Neural cell (in vitro differentiated cells): ENCODE measurements around the gene CPNE9.

Source experiments
- EP300 ChIP-seq: fragments of 450-650 bp; conservative IDR thresholded peaks from 2 replicates; pipeline ENCODE4 v1.6.1; 2014; ENCODE audit warnings: antibody characterized with exemption, mild to moderate bottlenecking, moderate library complexity; ENCODE audit not compliant: poor library complexity, severe bottlenecking
- EZH2 ChIP-seq: fragments of 200-600, 300-800 bp; shearing (Covaris generic), sonication (generic); IDR thresholded peaks from 2 replicates; pipeline ENCODE4 v1.6.1; 2014; ENCODE audit warnings: antibody characterized with exemption, low read length, borderline replicate concordance, mild to moderate bottlenecking; ENCODE audit not compliant: insufficient read depth, poor library complexity, severe bottlenecking
- REST ChIP-seq: IDR thresholded peaks from 2 replicates; pipeline ENCODE4 v1.6.1; 2012; ENCODE audit warnings: borderline replicate concordance
- TAF1 ChIP-seq: IDR thresholded peaks from 2 replicates; pipeline ENCODE4 v1.6.1; 2012; ENCODE audit warnings: low read depth
- TF ChIP-seq, protein P1 (sequence below): fragments of 450-650 bp; IDR thresholded peaks from 2 replicates; pipeline ENCODE4 v1.5.1; 2014; ENCODE audit warnings: antibody characterized with exemption, mild to moderate bottlenecking, moderate library complexity; ENCODE audit not compliant: poor library complexity, severe bottlenecking

GRCh38 chr3:9768141-9768775, 64.6 kb downstream of the CPNE9 start:
- TF ChIP-seq EZH2 (no peak), TAF1 (no peak), REST (no peak), EP300 (no peak)
- TF ChIP-seq, protein P1, sequence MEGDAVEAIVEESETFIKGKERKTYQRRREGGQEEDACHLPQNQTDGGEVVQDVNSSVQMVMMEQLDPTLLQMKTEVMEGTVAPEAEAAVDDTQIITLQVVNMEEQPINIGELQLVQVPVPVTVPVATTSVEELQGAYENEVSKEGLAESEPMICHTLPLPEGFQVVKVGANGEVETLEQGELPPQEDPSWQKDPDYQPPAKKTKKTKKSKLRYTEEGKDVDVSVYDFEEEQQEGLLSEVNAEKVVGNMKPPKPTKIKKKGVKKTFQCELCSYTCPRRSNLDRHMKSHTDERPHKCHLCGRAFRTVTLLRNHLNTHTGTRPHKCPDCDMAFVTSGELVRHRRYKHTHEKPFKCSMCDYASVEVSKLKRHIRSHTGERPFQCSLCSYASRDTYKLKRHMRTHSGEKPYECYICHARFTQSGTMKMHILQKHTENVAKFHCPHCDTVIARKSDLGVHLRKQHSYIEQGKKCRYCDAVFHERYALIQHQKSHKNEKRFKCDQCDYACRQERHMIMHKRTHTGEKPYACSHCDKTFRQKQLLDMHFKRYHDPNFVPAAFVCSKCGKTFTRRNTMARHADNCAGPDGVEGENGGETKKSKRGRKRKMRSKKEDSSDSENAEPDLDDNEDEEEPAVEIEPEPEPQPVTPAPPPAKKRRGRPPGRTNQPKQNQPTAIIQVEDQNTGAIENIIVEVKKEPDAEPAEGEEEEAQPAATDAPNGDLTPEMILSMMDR: no peak
